ENCODE results near the gene CES4A.
"Not testable (repeated sequence)": the region's sequence is repeated elsewhere in the genome, so short reads cannot be mapped to it uniquely, and the experiment has no call there.

The CES4A gene

GRCh38 chr16:66988197-66988788 is at the start of gene CES4A:
Gene CES4A (plus strand): TSS chr16:66988589. CDS start chr16:66988773, 184 bp downstream.
- DNase-seq, result no peak

DNA sequence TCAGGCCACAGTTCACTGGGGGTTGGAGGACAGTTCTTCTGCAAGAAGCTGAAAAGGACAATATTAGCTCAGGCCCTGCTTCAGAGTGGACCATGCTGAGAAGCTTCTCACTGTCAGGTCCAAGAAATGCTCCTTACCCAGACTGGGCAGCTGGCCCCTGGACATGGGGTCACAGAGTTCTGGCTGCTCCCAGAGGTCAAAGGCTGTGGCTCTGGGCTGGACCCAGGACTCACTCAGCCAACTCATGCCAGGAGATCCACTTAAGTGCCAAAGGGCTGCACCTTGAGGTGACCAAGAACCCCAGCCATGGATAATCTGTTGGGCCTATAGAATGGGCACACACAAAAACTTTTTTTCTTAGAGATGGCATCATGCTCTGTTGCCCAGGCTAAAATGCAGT is 49.0 kb upstream of the CES4A start:
- DNase-seq, result no peak

DNA sequence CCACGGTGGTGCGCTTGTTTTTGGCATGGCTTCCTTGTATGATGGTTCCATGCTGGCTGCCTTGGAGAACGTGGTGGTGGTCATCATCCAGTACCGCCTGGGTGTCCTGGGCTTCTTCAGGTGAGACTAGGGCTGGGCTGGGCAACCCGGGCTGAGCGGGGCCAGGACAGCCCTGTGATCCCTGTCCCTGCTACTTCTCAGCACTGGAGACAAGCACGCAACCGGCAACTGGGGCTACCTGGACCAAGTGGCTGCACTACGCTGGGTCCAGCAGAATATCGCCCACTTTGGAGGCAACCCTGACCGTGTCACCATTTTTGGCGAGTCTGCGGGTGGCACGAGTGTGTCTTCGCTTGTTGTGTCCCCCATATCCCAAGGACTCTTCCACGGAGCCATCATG is 48.2 kb upstream of the CES4A start:
- DNase-seq, result no peak

DNA sequence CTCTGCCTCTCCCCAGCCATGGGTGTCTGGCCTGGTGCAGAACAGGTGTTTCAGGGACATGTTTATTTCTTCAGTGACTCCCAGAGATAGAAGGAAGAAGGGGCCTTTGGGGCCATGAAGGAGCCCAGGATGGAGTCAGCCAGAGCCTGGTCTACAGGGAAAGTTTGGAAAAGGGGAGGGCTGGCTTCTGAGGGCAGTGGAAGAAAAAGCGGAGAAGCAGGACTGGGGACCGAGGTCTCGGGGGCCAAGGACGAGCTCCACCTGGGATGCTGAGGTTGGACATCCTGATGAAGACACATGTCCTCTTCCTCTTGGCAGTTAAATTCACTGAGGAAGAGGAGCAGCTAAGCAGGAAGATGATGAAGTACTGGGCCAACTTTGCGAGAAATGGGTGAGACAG is 45.4 kb upstream of the CES4A start:
- no peak for DNase-seq

DNA sequence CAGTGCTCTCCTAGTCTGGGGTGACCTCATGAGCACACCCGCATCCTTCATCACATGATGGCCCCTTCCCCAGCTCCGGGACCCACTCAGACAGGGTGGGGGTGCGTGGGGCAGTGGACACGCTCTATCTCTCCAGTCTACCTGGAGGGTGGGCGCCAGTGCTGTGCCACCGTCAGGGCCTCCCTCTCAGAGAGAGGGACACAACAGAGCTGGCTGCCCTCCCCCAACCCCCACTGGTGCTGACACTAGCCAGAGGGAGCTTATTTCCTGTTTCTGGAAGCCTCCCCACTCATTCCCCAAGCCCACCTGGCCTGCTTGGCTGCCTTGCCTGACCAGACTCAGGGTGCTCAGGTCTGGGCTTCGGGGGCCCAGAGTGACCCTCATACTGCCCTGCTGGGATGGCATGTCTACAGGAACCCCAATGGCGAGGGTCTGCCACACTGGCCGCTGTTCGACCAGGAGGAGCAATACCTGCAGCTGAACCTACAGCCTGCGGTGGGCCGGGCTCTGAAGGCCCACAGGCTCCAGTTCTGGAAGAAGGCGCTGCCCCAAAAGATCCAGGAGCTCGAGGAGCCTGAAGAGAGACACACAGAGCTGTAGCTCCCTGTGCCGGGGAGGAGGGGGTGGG is 44.8 kb upstream of the CES4A start:
- DNase-seq, result no peak

- DNase-seq, result no peak
These were observed 44.3 kb upstream of the CES4A start for GRCh38 chr16:66944054-66944441.

DNA sequence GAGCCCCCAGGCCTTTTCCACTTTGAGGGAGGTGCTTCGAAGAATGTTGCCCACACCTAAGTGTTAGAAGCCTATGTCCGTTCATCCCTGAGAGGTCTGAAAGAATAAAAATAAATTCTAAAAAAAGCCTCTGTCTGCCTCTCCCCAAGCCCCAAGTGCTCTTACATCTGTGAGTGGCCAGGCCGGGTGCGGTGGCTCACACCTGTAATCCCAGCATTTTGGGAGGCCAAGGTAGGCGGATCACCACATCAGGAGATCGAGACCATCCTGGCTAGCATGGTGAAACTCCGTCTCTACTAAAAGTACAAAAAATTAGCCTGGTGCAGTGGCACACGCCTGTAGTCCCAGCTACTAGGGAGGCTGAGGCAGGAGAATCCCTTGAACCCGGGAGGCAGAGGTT is 43.4 kb upstream of the CES4A start:
- DNase-seq, result not testable (repeated sequence)

- no peak for DNase-seq
These were observed 42.5 kb upstream of the CES4A start for GRCh38 chr16:66945939-66946338.

- DNase-seq, result no peak
These were observed 41.8 kb upstream of the CES4A start for GRCh38 chr16:66946541-66946940.

DNA sequence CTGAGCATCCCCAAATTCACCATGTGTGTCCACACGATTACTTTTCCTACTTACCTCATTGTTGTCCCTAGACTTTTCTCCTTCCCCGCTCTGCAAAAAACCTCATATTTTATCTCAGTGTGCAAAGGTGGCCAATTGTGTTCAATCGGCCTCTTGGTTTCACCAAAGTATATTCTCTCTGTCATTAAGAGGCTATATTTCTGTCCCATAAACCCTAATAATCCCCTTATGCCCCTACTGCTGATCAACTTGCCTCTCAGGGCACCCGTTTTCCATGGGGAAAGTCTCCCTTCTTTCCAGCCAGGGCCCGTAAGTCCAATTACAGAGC is 41.5 kb upstream of the CES4A start:
- DNase-seq, result no peak

DNA sequence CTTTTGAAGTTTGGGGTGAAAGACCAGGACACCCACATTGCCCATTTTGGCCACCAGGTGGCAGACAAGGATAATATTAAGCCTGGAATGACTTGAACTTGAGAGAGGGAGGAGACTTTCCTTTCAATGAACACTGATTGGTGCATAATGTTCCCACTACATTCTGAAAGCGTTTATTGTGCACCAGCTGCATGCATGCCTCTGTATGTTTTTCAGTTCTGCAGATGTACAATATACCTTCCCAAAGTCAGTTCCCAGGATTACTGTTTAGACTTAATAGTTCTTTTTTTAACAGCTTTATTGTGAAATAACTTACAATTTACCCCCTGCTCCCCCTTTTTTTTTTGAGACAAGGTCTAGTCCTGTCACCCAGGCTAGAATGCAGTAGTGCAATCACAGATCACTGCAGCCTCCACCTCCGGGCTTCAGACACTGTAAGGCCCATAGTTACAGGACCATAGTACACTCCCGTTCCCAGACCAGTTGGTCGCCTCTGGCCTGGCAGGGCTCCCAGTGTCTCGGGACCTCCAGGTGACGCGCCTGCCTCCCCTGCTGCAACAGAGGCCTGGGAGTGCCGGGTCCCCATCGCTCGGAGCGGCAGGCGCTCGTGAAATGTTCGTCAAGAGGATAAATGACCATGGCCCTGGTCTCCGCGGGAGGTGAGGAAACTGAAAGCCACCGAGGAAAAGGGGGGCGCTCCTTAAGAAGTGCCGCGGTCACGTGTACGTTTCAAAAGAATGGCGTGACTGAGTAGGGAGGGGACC is 40.9 kb upstream of the CES4A start:
- peak; percentile 92 for DNase-seq

DNA sequence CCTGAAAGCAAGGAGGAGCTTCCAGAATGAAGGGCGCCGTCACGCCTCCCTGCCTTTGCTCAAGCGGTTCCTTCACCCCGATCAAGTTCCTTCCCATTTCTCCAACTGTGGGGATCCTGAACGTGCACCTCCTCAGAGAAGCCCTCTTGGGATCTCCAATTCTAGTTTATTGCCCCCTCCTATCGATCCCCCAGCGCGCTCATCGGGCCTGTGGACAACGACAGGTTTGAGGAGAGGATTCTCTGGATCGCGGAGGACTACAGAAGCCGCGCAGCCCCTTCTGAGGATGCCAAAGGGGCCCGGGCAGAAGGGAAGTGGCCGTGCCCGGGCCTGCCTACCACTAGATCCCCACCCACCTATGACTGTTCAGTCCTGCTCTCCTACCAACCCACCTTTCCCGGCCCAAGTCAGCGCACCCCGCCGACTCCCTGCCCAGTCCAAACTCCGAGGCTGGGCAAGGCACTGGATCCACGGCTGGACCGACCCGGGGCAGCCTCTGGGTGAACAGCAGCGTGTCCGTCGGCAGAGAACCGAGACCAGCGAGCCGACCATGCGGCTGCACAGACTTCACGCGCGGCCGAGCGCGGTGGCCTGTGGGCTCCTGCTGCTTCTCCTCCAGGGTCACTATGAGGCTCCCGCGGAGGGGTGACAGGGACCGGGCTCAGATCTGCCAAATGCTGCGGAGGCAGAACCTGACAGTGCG is 40.1 kb upstream of the CES4A start:
- no peak for DNase-seq

DNA sequence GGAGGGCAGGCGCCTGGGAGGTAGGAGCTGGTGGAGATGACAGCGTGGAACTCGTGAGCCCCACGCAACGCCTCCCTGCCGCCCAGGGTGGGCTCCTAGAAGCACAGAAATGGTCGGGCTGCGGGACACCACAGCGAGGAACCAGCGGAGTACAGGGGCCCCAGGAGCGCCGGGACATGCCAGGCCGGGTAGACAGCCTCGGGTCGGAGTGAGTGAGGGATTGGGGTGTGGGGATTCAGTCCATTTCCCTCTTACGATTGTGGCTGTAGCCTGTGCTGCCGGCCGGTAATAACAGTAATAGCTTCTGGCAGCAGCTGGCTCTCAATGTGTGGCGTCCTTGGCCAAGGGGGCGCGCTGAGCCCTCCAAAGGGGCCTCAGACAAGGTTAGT is 39.6 kb upstream of the CES4A start:
- no peak for DNase-seq

- DNase-seq, result no peak
These were observed 38.9 kb upstream of the CES4A start for GRCh38 chr16:66949472-66949871.

DNA sequence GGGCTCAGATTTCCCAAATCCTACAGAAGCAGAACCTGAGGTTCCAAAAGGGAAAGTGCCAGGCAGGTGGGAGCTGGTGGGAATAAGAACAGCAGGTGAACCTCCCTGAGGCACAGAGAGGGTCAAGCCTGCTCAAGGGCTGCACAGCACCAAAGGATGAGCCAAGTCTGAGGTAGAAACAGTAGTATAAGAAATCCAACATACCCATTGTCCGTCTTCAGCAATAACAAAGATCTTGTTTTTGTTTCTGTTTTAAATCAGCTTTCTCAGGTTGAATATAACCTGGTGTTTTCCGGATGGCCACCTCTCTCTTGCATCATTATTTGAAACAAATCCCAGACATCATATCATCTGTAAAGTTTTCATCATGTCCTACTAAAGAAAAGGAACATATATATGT is 38.0 kb upstream of the CES4A start:
- peak; percentile 51 for DNase-seq

DNA sequence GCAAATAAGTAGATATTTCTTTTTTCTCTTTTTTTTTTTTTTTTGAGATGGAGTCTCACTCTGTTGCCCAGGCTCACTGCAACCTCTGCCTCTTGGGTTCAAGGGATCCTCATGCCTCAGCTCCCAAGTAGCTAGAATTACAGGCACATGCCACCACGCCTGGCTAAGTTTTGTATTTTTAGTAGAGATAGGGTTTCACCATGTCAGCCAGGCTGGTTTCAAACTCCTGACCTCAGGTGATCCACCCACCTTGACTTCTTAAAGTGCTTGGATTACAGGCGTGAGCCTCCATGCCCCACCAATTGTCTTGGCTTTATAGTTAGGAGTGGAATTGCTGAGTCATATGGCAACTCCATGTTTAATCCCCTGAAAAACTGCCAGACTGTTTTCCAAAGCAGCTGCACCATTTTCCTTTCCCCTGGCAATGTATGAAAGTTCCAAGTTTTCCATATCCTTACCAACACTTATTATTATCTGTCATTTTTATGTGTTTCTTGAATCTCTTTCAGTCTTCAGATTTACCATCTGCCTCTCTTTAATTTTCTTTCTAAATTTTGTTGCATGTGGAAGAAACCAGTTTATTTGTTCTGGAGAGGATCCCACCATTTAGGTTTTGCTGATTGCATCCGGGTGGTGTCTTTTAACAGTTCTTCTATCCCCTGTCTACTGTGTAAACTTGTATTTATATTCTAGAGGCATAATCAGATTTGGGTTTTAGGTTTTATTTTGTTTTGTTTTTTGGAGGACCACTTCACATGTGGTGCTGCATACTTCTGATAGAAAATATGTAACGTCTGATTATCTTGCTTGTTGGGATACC is 37.2 kb upstream of the CES4A start:
- DNase-seq, result no peak

DNA sequence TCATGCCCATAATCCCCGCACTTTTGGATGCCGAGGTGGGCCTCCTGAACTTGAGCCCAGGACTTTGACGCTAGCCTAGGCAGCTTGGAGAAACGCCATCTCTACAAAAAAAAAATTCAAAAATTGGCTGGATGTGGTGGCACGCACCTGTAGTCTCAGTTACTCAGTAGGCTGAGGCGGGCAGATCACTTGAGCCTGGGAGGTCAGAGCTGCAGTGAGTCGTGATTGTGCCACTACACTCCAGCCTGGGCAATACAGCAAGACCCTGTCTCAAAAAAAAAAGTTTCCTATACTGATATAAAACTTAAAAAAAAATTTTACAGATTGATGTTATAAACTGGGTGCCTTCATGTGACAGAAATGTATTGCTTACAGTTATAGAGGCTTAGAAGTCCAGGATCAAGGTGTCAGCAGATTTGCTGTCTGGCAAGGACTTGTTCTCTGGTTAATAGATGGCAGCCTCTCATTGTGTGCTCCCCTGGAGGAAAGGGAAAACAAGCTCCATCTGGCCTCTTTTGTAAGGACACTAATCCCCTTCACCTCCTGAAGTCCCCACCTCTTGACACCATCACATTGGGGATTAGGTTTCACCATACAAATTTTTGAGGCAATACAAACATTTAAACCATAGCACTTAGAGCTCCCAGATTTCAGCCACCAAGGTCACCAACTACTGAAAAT is 35.8 kb upstream of the CES4A start:
- DNase-seq, result no peak

DNA sequence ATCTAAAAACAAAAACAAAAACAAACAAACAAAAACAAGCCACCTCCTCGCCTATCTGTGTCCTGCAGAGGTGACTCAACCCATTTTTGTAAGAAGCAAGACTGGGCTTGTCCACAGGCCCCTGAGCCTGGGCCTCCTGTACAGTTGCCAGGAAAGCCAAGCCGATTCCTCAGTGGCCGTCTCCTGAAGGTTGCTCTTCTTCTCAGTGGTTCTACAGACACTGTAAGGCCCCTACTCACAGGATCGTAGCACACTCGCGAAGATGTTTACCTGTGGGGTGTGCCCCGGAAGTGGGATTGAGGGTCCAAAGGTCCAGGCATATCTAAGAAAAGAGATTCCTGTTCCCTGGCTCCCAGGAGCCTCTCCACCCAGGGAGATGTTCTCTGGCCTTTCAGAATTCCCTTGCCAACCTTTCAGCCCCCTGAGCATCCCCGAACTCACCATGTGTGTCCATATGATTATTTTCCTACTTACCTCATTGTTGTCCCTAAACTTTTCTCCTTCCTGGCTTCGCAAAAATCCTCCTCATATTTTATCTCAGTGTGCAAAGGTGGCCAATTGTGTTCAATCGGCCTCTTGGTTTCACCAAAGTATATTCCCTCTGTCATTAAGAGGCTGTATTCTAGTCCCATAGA is 34.8 kb upstream of the CES4A start:
- no peak for DNase-seq

- DNase-seq, result peak; percentile 88
These were observed 34.2 kb upstream of the CES4A start for GRCh38 chr16:66954097-66954659.

DNA sequence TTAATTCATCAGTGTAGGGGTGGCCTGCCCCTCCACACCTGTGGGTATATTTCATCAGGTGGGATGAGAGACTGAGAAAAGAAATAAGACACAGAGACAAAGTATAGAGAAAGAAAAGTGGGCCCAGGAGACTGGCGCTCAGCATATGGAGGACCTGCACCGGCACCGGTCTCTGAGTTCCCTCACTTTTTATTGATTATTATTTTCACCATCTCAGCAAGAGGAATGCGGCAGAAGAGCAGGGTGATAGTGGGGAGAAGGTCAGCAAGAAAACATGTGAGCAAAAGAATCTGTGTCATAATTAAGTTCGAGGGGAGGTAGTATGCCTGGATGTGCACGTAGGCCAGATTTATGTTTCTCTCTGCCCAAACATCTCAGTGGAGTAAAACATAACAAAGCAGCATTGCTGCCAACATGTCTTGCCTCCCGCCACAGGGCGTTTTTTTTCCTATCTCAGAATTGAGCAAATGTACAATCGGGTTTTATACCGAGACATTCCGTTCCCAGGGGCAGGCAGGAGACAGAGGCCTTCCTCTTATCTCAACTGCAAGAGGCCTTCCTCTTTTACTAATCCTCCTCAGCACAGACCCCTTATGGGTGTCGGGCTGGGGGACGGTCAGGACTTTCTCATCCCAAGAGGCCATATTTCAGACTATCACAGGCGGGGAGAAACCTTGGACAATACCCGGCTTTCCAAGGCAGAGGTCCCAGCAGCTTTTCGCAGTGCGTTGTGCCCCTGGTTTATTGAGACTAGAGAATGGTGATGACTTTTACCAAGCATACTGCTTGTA is 32.8 kb upstream of the CES4A start:
- not testable (repeated sequence) for DNase-seq

DNA sequence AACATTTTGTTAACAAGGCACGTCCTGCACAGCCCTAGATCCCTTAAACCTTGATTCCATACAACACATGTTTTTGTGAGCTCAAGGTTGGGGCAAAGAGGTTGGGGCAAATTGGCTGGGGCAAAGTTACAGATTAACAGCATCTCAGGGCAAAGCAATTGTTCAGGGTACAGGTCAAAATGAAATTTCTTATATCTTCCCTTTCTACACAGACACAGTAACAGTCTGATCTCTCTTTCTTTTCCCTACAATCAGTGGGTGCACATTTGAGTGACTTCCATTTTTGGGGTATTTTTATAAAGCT is 32.3 kb upstream of the CES4A start:
- DNase-seq, result not testable (repeated sequence)
